EH (cell line): ENCODE measurements around the gene MCRIP2.
A peak's percentile ranks its signal among the peaks of the same experiment; 100 is the strongest.
"Not testable (repeated sequence)": the region's sequence is repeated elsewhere in the genome, so short reads cannot be mapped to it uniquely, and the experiment has no call there.

Experiments used
- DNase-seq: peaks from one replicate; pipeline ENCODE4 v3.0.0-alpha.2; 2015; ENCODE audit warnings: low read depth

The MCRIP2 gene

GRCh38 chr16:681746-682427 is 40.3 kb downstream of the MCRIP2 start:
- peak; percentile 22 for DNase-seq

GRCh38 chr16:682493-683395 is 41.1 kb downstream of the MCRIP2 start:
- DNase-seq: no peak

GRCh38 chr16:683396-684070 is 41.9 kb downstream of the MCRIP2 start:
- no peak for DNase-seq

- peak; percentile 96 for DNase-seq
Measured at GRCh38 chr16:684071-684794, 42.6 kb downstream of the MCRIP2 start, which contains the start of gene JMJD8. JMJD8 (minus strand) TSS chr16:684334; CDS start chr16:684319, 15 bp downstream.

GRCh38 chr16:684961-685696 is 43.5 kb downstream of the MCRIP2 start:
- no peak for DNase-seq

GRCh38 chr16:685967-686366 is 44.3 kb downstream of the MCRIP2 start:
- DNase-seq: peak; percentile 48

GRCh38 chr16:686459-687260 is 45.0 kb downstream of the MCRIP2 start:
- DNase-seq: no peak

GRCh38 chr16:687499-687898 is 45.9 kb downstream of the MCRIP2 start:
- DNase-seq: no peak

- DNase-seq: no peak
Measured at GRCh38 chr16:689175-689897, 47.7 kb downstream of the MCRIP2 start.

- DNase-seq: not testable (repeated sequence)
Measured at GRCh38 chr16:691242-691641, 49.6 kb downstream of the MCRIP2 start.

GRCh38 chr16:692356-693108 is 50.9 kb downstream of the MCRIP2 start:
- DNase-seq: no peak

- no peak for DNase-seq
Measured at GRCh38 chr16:693364-693763, 51.7 kb downstream of the MCRIP2 start.

- no peak for DNase-seq
Measured at GRCh38 chr16:693766-694165, 52.1 kb downstream of the MCRIP2 start.

GRCh38 chr16:694187-694862 is 52.7 kb downstream of the MCRIP2 start:
- no peak for DNase-seq

GRCh38 chr16:694863-695354 is 53.3 kb downstream of the MCRIP2 start:
- DNase-seq: no peak

GRCh38 chr16:695355-696089 is 53.9 kb downstream of the MCRIP2 start:
- DNase-seq: no peak
